K562 (cell line): ENCODE data around the gene RARG. TPM values are rescaled to one million over a fixed set of nuclear protein-coding genes. Genes with fewer than 3 reads are reported as not detected.

ENCODE experiments used
- ATAC-seq: fragments of 200-7000 bp; cut with Tn5 transposase; 3 replicates; pipeline ENCODE4 v1.9.1; 2020; ENCODE audit warnings: moderate library complexity
- BruUV-seq: library from RNA; stranded (reverse); fragments of 400-500 nt; replicated peaks from 2 replicates; lab custom pipeline; 2021; lab: Mats Ljungman, UMichigan
- CTCF ChIA-PET: fragments of 300-600 bp; formaldehyde crosslinking; extraction: SDS; loops from one replicate; lab custom pipeline; 2021; ENCODE audit warnings: low intra/inter-chr PET ratio; lab: Yijun Ruan, JAX
- POLR2A ChIA-PET: fragments of 300-600, 350-650 bp; sonication (Branson Sonifier 250); formaldehyde crosslinking; extraction: SDS; loops from one replicate; lab custom pipeline; 2021; ENCODE audit warnings: antibody characterized with exemption, inconsistent platforms; lab: Yijun Ruan, JAX
- DNase-seq, 4 experiments: peaks; one replicate each; pipeline versions ENCODE4 v3.0.0 to v3.0.0-alpha.2; 2011 to 2018; ENCODE audit warnings: low spot score in 3 of 4, mixed read lengths in 3 of 4; ENCODE audit errors: extremely low read depth in 1 of 4
- FAIRE-seq: peaks from 2 replicates; lab custom pipeline; 2011; peaks lifted over from hg19 to GRCh38; lab: Jason Lieb, UNC
- H2AFZ ChIP-seq: 2 replicates; pipeline ENCODE4 v1.6.0; 2011; ENCODE audit warnings: low read depth, low read length, control low read depth, inconsistent platforms
- H3K27ac ChIP-seq: fragments of 200-600 bp; 3 replicates; pipeline ENCODE4 v1.8.0; 2011; ENCODE audit warnings: low read depth, mild to moderate bottlenecking, control low read depth, inconsistent platforms, low read length, moderate library complexity, mixed read lengths; ENCODE audit errors: extremely low read depth
- H3K27me3 ChIP-seq, 2 experiments: fragments of 300-600 bp in 1 of 2; 2 replicates in 1 of 2; 3 replicates in 1 of 2; pipeline versions ENCODE4 v1.6.0 to v1.8.0; 2011; ENCODE audit warnings: inconsistent platforms in 2 of 2, low read length in 2 of 2, mild to moderate bottlenecking in 1 of 2, mixed read lengths in 1 of 2, moderate library complexity in 1 of 2; ENCODE audit not compliant: control insufficient read depth in 2 of 2, insufficient read depth in 2 of 2
- H3K36me3 ChIP-seq: fragments of 300-600 bp; 3 replicates; pipeline ENCODE4 v1.8.0; 2011; ENCODE audit warnings: mild to moderate bottlenecking, low read length, inconsistent platforms; ENCODE audit not compliant: control insufficient read depth, insufficient read depth
- H3K4me1 ChIP-seq, 2 experiments: fragments of 200-600 bp in 1 of 2; replicated peaks in 1 of 2; 2 replicates in 1 of 2; 3 replicates in 1 of 2; pipeline versions ENCODE4 v1.5.1 to v1.8.0; 2011; ENCODE audit warnings: inconsistent platforms in 2 of 2, low read length in 2 of 2, mild to moderate bottlenecking in 1 of 2, mixed read lengths in 1 of 2, moderate library complexity in 1 of 2; ENCODE audit not compliant: control insufficient read depth in 2 of 2, insufficient read depth in 2 of 2
- H3K4me2 ChIP-seq: 2 replicates; pipeline ENCODE4 v1.6.1; 2011; ENCODE audit warnings: low read length, control low read depth, inconsistent platforms, mixed read lengths; ENCODE audit not compliant: insufficient read depth
- H3K4me3 ChIP-seq: fragments of 200-600 bp; sonication (generic), shearing (Covaris generic); 2 replicates; pipeline ENCODE4 v1.5.1; 2016; ENCODE audit warnings: control low read depth, inconsistent platforms
- H3K79me2 ChIP-seq: fragments of 200-600 bp; 3 replicates; pipeline ENCODE4 v1.8.0; 2011; ENCODE audit warnings: low read length, inconsistent platforms; ENCODE audit not compliant: control insufficient read depth, insufficient read depth
- H3K9ac ChIP-seq, 2 experiments: 2 replicates each; pipeline versions ENCODE4 v1.6.0 to v1.6.1; 2011; ENCODE audit warnings: low read depth in 2 of 2, low read length in 2 of 2, control low read depth in 1 of 2, inconsistent platforms in 1 of 2, mild to moderate bottlenecking in 1 of 2, mixed read lengths in 1 of 2; ENCODE audit not compliant: insufficient read depth in 1 of 2
- H3K9me1 ChIP-seq: one replicate; pipeline ENCODE4 v1.6.0; 2011; ENCODE audit warnings: inconsistent platforms, mild to moderate bottlenecking, low read length, moderate library complexity; ENCODE audit not compliant: control insufficient read depth, insufficient read depth
- H3K9me3 ChIP-seq: replicated peaks from 2 replicates; pipeline ENCODE4 v1.5.1; 2011; ENCODE audit warnings: low read depth, low read length, inconsistent platforms; ENCODE audit not compliant: control insufficient read depth, insufficient read depth
- H4K20me1 ChIP-seq: replicated peaks from 2 replicates; pipeline ENCODE4 v1.6.1; 2011; ENCODE audit warnings: low read length, inconsistent platforms, mixed read lengths; ENCODE audit not compliant: control insufficient read depth, insufficient read depth
- ADNP ChIP-seq: fragments of 200-800 bp; sonication (Bioruptor generic); IDR thresholded peaks from 2 replicates; pipeline ENCODE4 v1.6.1; 2016; ENCODE audit warnings: missing genetic modification characterization, missing compliant biosample characterization
- ATF1 ChIP-seq, 2 experiments: fragments of 450-650 bp in 1 of 2; IDR thresholded peaks; 2 replicates each; pipeline ENCODE4 v1.6.1; 2016; ENCODE audit warnings: missing compliant biosample characterization in 1 of 2, missing genetic modification characterization in 1 of 2
- CHD4 ChIP-seq: fragments of 200-600 bp; sonication (generic); IDR thresholded peaks from 3 replicates; pipeline ENCODE4 v1.6.1; 2012; ENCODE audit warnings: low read depth, mild to moderate bottlenecking, mixed read lengths, low read length, inconsistent platforms; ENCODE audit not compliant: insufficient read depth, insufficient replicate concordance, poor library complexity, severe bottlenecking
- MEF2A ChIP-seq: IDR thresholded peaks from 2 replicates; pipeline ENCODE4 v1.6.1; 2011; ENCODE audit warnings: low read depth, mild to moderate bottlenecking, low read length, moderate library complexity; ENCODE audit not compliant: control insufficient read depth
- MYNN ChIP-seq, 2 experiments: sonication (generic); formaldehyde crosslinking in 1 of 2; IDR thresholded peaks; 2 replicates each; pipeline versions ENCODE4 v1.5.0 to v1.6.1; 2016 to 2020; ENCODE audit warnings: antibody characterized with exemption in 1 of 2, missing genetic modification reagents in 1 of 2
- POLR3A ChIP-seq: IDR thresholded peaks from 2 replicates; pipeline ENCODE4 v1.6.1; 2011; ENCODE audit warnings: borderline replicate concordance, mild to moderate bottlenecking, moderate library complexity; ENCODE audit not compliant: insufficient read length, insufficient read depth; ENCODE audit errors: extremely low read depth
- SMC3 ChIP-seq: conservative IDR thresholded peaks from 2 replicates; pipeline ENCODE4 v1.6.1; 2011; ENCODE audit warnings: low read depth, low read length, improper control_type of control experiment; ENCODE audit not compliant: insufficient read depth
- STAT5A ChIP-seq: IDR thresholded peaks from 2 replicates; pipeline ENCODE4 v1.6.1; 2012; ENCODE audit warnings: low read length, inconsistent platforms, borderline replicate concordance
- TCF7L2 ChIP-seq: fragments of 150-350 bp; IDR thresholded peaks from 2 replicates; pipeline ENCODE4 v1.6.1; 2016; ENCODE audit warnings: low read depth, mild to moderate bottlenecking, low read length, moderate library complexity
- TOE1 ChIP-seq, 2 experiments: fragments of 450-650 bp in 1 of 2; sonication (generic) in 1 of 2; formaldehyde crosslinking in 1 of 2; IDR thresholded peaks; 2 replicates each; pipeline versions ENCODE4 v1.7.1 to v1.8.0; 2016 to 2022; ENCODE audit warnings: borderline replicate concordance in 2 of 2, mild to moderate bottlenecking in 2 of 2, antibody characterized with exemption in 1 of 2, inconsistent platforms in 1 of 2, low read depth in 1 of 2, missing genetic modification reagents in 1 of 2, moderate library complexity in 1 of 2
- YBX1 ChIP-seq: fragments of 450-650 bp; IDR thresholded peaks from 2 replicates; pipeline ENCODE4 v1.7.1; 2016; ENCODE audit warnings: mild to moderate bottlenecking
- ZNF143 ChIP-seq: sonication (generic); formaldehyde crosslinking; IDR thresholded peaks from 2 replicates; pipeline ENCODE4 v1.9.0; 2022; ENCODE audit warnings: mild to moderate bottlenecking, missing genetic modification reagents
- ZNF224 ChIP-seq: sonication (generic); formaldehyde crosslinking; IDR thresholded peaks from 2 replicates; pipeline ENCODE4 v1.8.0; 2022; ENCODE audit warnings: mild to moderate bottlenecking, missing genetic modification reagents
- ZNF232 ChIP-seq: sonication (generic); formaldehyde crosslinking; IDR thresholded peaks from 2 replicates; pipeline ENCODE4 v1.8.0; 2022; ENCODE audit warnings: mild to moderate bottlenecking, missing genetic modification reagents
- ZNF707 ChIP-seq: fragments of 250-450 bp; sonication (Bioruptor Pico); conservative IDR thresholded peaks from 2 replicates; pipeline ENCODE4 v1.8.0; 2022; ENCODE audit warnings: inconsistent platforms, mild to moderate bottlenecking, moderate library complexity
- WGBS: fragments of 100-300 bp; shearing (Covaris generic); methylation state at CpG from one replicate; pipeline ENCODE4 v1.1.6; 2016; ENCODE audit warnings: low coverage, mixed read lengths; ENCODE audit not compliant: insufficient coverage; ENCODE audit errors: missing lambda C conversion rate; 5-methylcytosine and 5-hydroxymethylcytosine counted together
- in situ Hi-C: fragments of 300-500 bp; cut with MboI; formaldehyde crosslinking; loops from 4 replicates; pipeline ENCODE4 v1.15.0; 2018; ENCODE audit warnings: inconsistent platforms, mixed read lengths
- intact Hi-C: fragments of 100-400 bp; cut with micrococcal nuclease; formaldehyde crosslinking; loops from 2 replicates; pipeline ENCODE4 v1.14.2; 2022
- polyA plus RNA-seq, 8 experiments: library from polyadenylated mRNA; depleted of rRNA in 4 of 8; stranded (reverse) in 5 of 8; unstranded in 3 of 8; fragments of >200 nt; fragmentation: Nextera tagmentation in 2 of 8; fragmentation: Illumina TruSeq in 1 of 8; extraction: Ambion mirVana in 2 of 8; extraction: Trizol in 1 of 8; gene quantifications; 2 replicates each; pipeline versions ENCODE4 v1.2.1 to v1.2.3, GENCODE V29; 2011 to 2014; ENCODE audit warnings: inconsistent platforms in 1 of 8, missing spikeins in 1 of 8
- total RNA-seq, 7 experiments: library from RNA; depleted of rRNA in 6 of 7; stranded (reverse); fragments of >200 nt in 6 of 7; fragmentation: Illumina TruSeq in 2 of 7; extraction: Trizol in 2 of 7; gene quantifications; 2 replicates each; pipeline versions ENCODE4 v1.2.1 to v1.2.3, GENCODE V29; 2011 to 2021; ENCODE audit warnings: low replicate concordance in 1 of 7
- TF ChIP-seq, protein P1 (sequence below): fragments of 450-650 bp; formaldehyde crosslinking; IDR thresholded peaks from 2 replicates; pipeline ENCODE4 v1.4.0; 2022; ENCODE audit warnings: missing genetic modification characterization

RARG gene
- total and polyA plus RNA-seq, 9 of the 15 experiments (the other 6 are each of a cell fraction or from before 2014, with no cell fraction given): 0.18 to 7.6 (median 3.8) TPM

DNA sequence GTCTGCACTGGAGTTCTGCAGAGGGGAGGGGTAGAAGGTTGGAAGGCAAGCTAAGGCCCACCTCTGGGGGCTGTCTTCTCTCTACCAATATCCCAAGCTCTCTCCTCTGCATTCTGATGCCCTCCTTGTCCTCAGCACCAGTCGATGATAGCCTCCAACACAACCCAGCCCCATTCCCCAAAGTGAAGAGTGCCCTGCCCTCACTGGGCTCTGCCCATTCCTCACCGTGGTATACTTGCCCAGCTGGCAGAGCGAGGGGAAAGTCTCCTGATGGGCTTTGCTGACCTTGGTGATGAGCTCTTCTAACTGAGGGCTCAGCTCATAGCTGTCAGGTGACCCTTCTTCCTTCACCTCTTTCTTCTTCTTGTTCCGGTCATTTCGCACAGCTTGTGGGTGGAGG, 17.8 kb downstream of the RARG start:
- FAIRE-seq (no peak), DNase-seq (no peak), ATAC-seq (no peak)
- H3K4me3 ChIP-seq: no peak overlapping the region
- H3K79me2 ChIP-seq: peaks cover 18% of the 10 kb centered on the region
- H3K9me1 ChIP-seq: no peaks in the 10 kb centered on the region
- ChIA-PET CTCF (interaction anchor here (0.7 to 4.5 kb wide), 5 partner anchors 37 to 131 kb away, joined by 3 to 41 read pairs (median 4); partner anchors contain the start of gene ESPL1), POLR2A (interaction anchor here (0.6 to 2.1 kb wide), 8 partner anchors 29 to 107 kb away, joined by 3 to 6 read pairs (median 4); partner anchors contain the start of genes CSAD, PFDN5 and ZNF740)
- intact Hi-C loops: no loop called here
- no peaks in the 10 kb centered on the region for H3K27me3 ChIP-seq
- H2AFZ ChIP-seq: no peak overlapping the region
- H3K4me2 ChIP-seq: no peak overlapping the region
- in situ Hi-C loops: loop anchor here (5.0 kb wide), 1 partner anchor 73 kb away; no protein-coding TSS in a partner anchor
- peaks cover 40% of the 10 kb centered on the region for H3K36me3 ChIP-seq
- BruUV-seq: no TSS peak
- H3K4me1 ChIP-seq: peaks cover 16 to 41% of the 10 kb centered on the region in 2 experiments
- no peaks in the 10 kb centered on the region for H3K9me3 ChIP-seq
- H3K9ac ChIP-seq: no peak overlapping the region
- TF ChIP-seq MEF2A: no peak
- no peak for TF ChIP-seq ZNF224 (CRISPR knock-in tag)
- TF ChIP-seq STAT5A: no peak
- TF ChIP-seq SMC3: no peak
- TF ChIP-seq, protein P1, sequence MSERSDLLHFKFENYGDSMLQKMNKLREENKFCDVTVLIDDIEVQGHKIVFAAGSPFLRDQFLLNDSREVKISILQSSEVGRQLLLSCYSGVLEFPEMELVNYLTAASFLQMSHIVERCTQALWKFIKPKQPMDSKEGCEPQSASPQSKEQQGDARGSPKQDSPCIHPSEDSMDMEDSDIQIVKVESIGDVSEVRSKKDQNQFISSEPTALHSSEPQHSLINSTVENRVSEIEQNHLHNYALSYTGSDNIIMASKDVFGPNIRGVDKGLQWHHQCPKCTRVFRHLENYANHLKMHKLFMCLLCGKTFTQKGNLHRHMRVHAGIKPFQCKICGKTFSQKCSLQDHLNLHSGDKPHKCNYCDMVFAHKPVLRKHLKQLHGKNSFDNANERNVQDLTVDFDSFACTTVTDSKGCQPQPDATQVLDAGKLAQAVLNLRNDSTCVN: no peak
- TF ChIP-seq TCF7L2: no peak
- TF ChIP-seq ZNF707 (CRISPR knock-in tag): no peak
- no peak for TF ChIP-seq ATF1 (CRISPR knock-in tag; IDR thresholded peaks at IDR 0.05)
- no peak for TF ChIP-seq ATF1 (tag; IDR thresholded peaks at IDR 0.05)
- TF ChIP-seq POLR3A: no peak
- TF ChIP-seq TOE1 (IDR thresholded peaks at IDR 0.05; ENCODE audit: borderline replicate concordance): no peak
- no peak for TF ChIP-seq TOE1 (CRISPR knock-in tag; IDR thresholded peaks at IDR 0.05; ENCODE audit: borderline replicate concordance, low read depth)
- no peak for TF ChIP-seq MYNN (IDR thresholded peaks at IDR 0.05)
- TF ChIP-seq MYNN (CRISPR knock-in tag; IDR thresholded peaks at IDR 0.05): no peak
- no peak for TF ChIP-seq CHD4
- no peak for TF ChIP-seq ZNF232 (CRISPR knock-in tag)
- no peak for TF ChIP-seq ADNP
- no peak for TF ChIP-seq ZNF143 (CRISPR knock-in tag)
- no peak for TF ChIP-seq YBX1
- no peak overlapping the region for H3K27ac ChIP-seq
- WGBS: 83% methylated on average over 5 of the region's 5 CpGs
- no peaks in the 10 kb centered on the region for H4K20me1 ChIP-seq
